Endothelial cell of umbilical vein (primary cell): ENCODE measurements around the gene NCMAP. TPM values are rescaled to one million over a fixed set of nuclear protein-coding genes. Genes with fewer than 3 reads are reported as not detected.

Experiments
- BruUV-seq: library from RNA; stranded (reverse); fragments of 400-500 nt; replicated peaks from 2 replicates; lab custom pipeline; 2021; lab: Mats Ljungman, UMichigan
- CTCF ChIA-PET: fragments of 300-600, 350-600 bp; sonication (Branson Sonifier 250); formaldehyde crosslinking; loops from one replicate; lab custom pipeline; 2021; ENCODE audit warnings: antibody characterized with exemption, inconsistent platforms; lab: Charles Lee
- POLR2A ChIA-PET: fragments of 300-600, 350-600 bp; sonication (Branson Sonifier 250); formaldehyde crosslinking; loops from one replicate; lab custom pipeline; 2021; ENCODE audit warnings: antibody characterized with exemption, inconsistent platforms; lab: Charles Lee
- DNase-seq: peaks from one replicate; pipeline ENCODE4 v3.0.0-alpha.2; 2011; ENCODE audit warnings: low read depth, low spot score
- FAIRE-seq: peaks from 2 replicates; lab custom pipeline; 2011; peaks lifted over from hg19 to GRCh38; lab: Jason Lieb, UNC
- H2AFZ ChIP-seq: 2 replicates; pipeline ENCODE4 v1.6.0; 2012; ENCODE audit warnings: low read depth, low read length, control low read depth, inconsistent platforms
- H3K27ac ChIP-seq: 2 replicates; pipeline ENCODE4 v1.5.1; 2011; ENCODE audit warnings: low read depth, mild to moderate bottlenecking, control low read depth, low read length, moderate library complexity; ENCODE audit not compliant: insufficient read depth
- H3K27me3 ChIP-seq, 2 experiments: 2 replicates each; pipeline versions ENCODE4 v1.6.0 to v1.6.1; 2011; ENCODE audit warnings: low read length in 2 of 2, mixed read lengths in 1 of 2; ENCODE audit not compliant: control insufficient read depth in 2 of 2, insufficient read depth in 2 of 2
- H3K36me3 ChIP-seq, 2 experiments: 2 replicates in 1 of 2; 3 replicates in 1 of 2; pipeline ENCODE4 v1.5.1; 2011; ENCODE audit warnings: low read length in 2 of 2, mild to moderate bottlenecking in 1 of 2, moderate library complexity in 1 of 2; ENCODE audit not compliant: control insufficient read depth in 2 of 2, insufficient read depth in 2 of 2; ENCODE audit errors: extremely low read depth in 1 of 2
- H3K4me1 ChIP-seq: 3 replicates; pipeline ENCODE4 v1.5.1; 2011; ENCODE audit warnings: mild to moderate bottlenecking, low read length; ENCODE audit not compliant: control insufficient read depth, insufficient read depth; ENCODE audit errors: extremely low read depth
- H3K4me2 ChIP-seq: 2 replicates; pipeline ENCODE4 v1.6.1; 2011; ENCODE audit warnings: low read length, control low read depth, mixed read lengths; ENCODE audit not compliant: insufficient read depth
- H3K4me3 ChIP-seq, 3 experiments: fragments of 200-600 bp in 1 of 3; sonication (generic), shearing (Covaris generic) in 1 of 3; replicated peaks in 1 of 3; 2 replicates each; pipeline ENCODE4 v1.5.1; 2011 to 2016; ENCODE audit warnings: control low read depth in 3 of 3, low read length in 3 of 3, mild to moderate bottlenecking in 2 of 3, inconsistent platforms in 1 of 3, low read depth in 1 of 3, moderate library complexity in 1 of 3; ENCODE audit not compliant: insufficient read depth in 1 of 3
- H3K79me2 ChIP-seq: 2 replicates; pipeline ENCODE4 v1.6.0; 2012; ENCODE audit warnings: low read length, inconsistent platforms; ENCODE audit not compliant: control insufficient read depth, insufficient read depth
- H3K9ac ChIP-seq: replicated peaks from 2 replicates; pipeline ENCODE3; 2011; ENCODE audit warnings: low read length, control low read depth; ENCODE audit not compliant: insufficient read depth; ENCODE audit errors: extremely low read depth
- H3K9me1 ChIP-seq: replicated peaks from 3 replicates; pipeline ENCODE4 v1.6.0; 2011; ENCODE audit warnings: mild to moderate bottlenecking, low read length; ENCODE audit not compliant: control insufficient read depth, insufficient read depth; ENCODE audit errors: extremely low read depth
- H3K9me3 ChIP-seq: replicated peaks from 2 replicates; pipeline ENCODE4 v1.5.1; 2012; ENCODE audit warnings: low read length, inconsistent platforms; ENCODE audit not compliant: control insufficient read depth, insufficient read depth
- H4K20me1 ChIP-seq: replicated peaks from 2 replicates; pipeline ENCODE3; 2011; ENCODE audit warnings: mild to moderate bottlenecking, low read length; ENCODE audit not compliant: control insufficient read depth, insufficient read depth; ENCODE audit errors: extremely low read depth
- EZH2 ChIP-seq: IDR thresholded peaks from 2 replicates; pipeline ENCODE4 v1.6.1; 2012; ENCODE audit warnings: borderline replicate concordance, low read depth, mild to moderate bottlenecking, moderate library complexity, low read length, inconsistent platforms; ENCODE audit not compliant: severe bottlenecking
- FOS ChIP-seq: IDR thresholded peaks from 2 replicates; pipeline ENCODE4 v1.6.1; 2011; ENCODE audit warnings: mild to moderate bottlenecking, low read length, moderate library complexity, borderline replicate concordance; ENCODE audit not compliant: insufficient read depth
- GATA2 ChIP-seq: IDR thresholded peaks from 2 replicates; pipeline ENCODE4 v1.7.0; 2011; ENCODE audit warnings: low read depth, mild to moderate bottlenecking, moderate library complexity, mixed read lengths, low read length; ENCODE audit not compliant: insufficient read length, insufficient read depth
- JUN ChIP-seq: IDR thresholded peaks from 2 replicates; pipeline ENCODE4 v1.6.1; 2011; ENCODE audit warnings: borderline replicate concordance, low read depth; ENCODE audit not compliant: insufficient read length, insufficient read depth
- MYC ChIP-seq: IDR thresholded peaks from one replicate; pipeline ENCODE4 v1.6.1; 2011; ENCODE audit warnings: mild to moderate bottlenecking, low read depth, low read length
- POLR2A ChIP-seq: IDR thresholded peaks from 2 replicates; pipeline ENCODE4 v1.6.1; 2012; ENCODE audit warnings: low read depth, mild to moderate bottlenecking, control low read depth, low read length
- POLR2AphosphoS5 ChIP-seq: IDR thresholded peaks from 2 replicates; pipeline ENCODE4 v1.6.1; 2012; ENCODE audit warnings: low read depth, mild to moderate bottlenecking, control low read depth, low read length, moderate library complexity; ENCODE audit not compliant: insufficient read depth
- dilution Hi-C: fragments of 300-500 bp; cut with MboI; formaldehyde crosslinking; loops from one replicate; pipeline ENCODE4 v1.15.0; 2019; ENCODE audit warnings: low sequenced_read_pairs; ENCODE audit not compliant: extremely low pct_ligation_motif_present
- intact Hi-C: fragments of 100-400 bp; cut with micrococcal nuclease; formaldehyde crosslinking; loops from one replicate; pipeline ENCODE4 v1.10.0; 2022
- polyA plus RNA-seq, 4 experiments: library from polyadenylated mRNA; depleted of rRNA in 3 of 4; stranded (reverse) in 3 of 4; unstranded in 1 of 4; fragments of >200 nt; gene quantifications; 2 replicates each; pipeline versions ENCODE4 v1.2.1 to v1.2.3, GENCODE V29; 2011 to 2012; ENCODE audit warnings: missing spikeins in 1 of 4
- total RNA-seq: library from RNA; stranded (reverse); gene quantifications from 2 replicates; pipeline ENCODE4 v1.2.3, GENCODE V29; 2021
- TF ChIP-seq, protein P1 (sequence below): IDR thresholded peaks from 2 replicates; pipeline ENCODE4 v1.6.1; 2011; ENCODE audit not compliant: insufficient read depth, insufficient read length
- TF ChIP-seq, protein P2 (sequence below), 2 donors: IDR thresholded peaks; 1 replicate in 1 of 2; 2 replicates in 1 of 2; pipeline ENCODE4 v1.5.1; 2011; ENCODE audit warnings: low read length in 2 of 2, mild to moderate bottlenecking in 2 of 2, moderate library complexity in 2 of 2, control low read depth in 1 of 2, inconsistent platforms in 1 of 2, low read depth in 1 of 2; ENCODE audit not compliant: insufficient read depth in 1 of 2; ENCODE audit errors: extremely low read depth in 1 of 2

NCMAP gene
- total and polyA plus RNA-seq, 2 donors (not counting 3 experiments of a cell fraction or from before 2014, with no cell fraction given) = not detected

GRCh38 chr1:24560361-24560760 lies 4.5 kb downstream of the NCMAP start:
- H3K9me3 ChIP-seq = no peaks in the 10 kb centered on the region
- H2AFZ ChIP-seq = no peak overlapping the region
- no peaks in the 10 kb centered on the region for H4K20me1 ChIP-seq
- TF ChIP-seq POLR2A (no peak), POLR2AphosphoS5 (no peak), MYC (no peak), EZH2 (no peak), FOS (no peak), GATA2 (no peak), JUN (no peak)
- TF ChIP-seq, protein P1, sequence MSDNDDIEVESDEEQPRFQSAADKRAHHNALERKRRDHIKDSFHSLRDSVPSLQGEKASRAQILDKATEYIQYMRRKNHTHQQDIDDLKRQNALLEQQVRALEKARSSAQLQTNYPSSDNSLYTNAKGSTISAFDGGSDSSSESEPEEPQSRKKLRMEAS = no peak
- intact Hi-C loops (no loop called here), dilution Hi-C loops (no loop called here)
- no peak for FAIRE-seq
- no TSS peak for BruUV-seq
- H3K4me1 ChIP-seq = no peaks in the 10 kb centered on the region
- H3K27ac ChIP-seq = no peak overlapping the region
- H3K27me3 ChIP-seq = peaks cover 28 to 31% of the 10 kb centered on the region in 2 experiments
- H3K4me2 ChIP-seq = no peak overlapping the region
- no peaks in the 10 kb centered on the region for H3K79me2 ChIP-seq
- no peak for DNase-seq
- no peak overlapping the region for H3K9ac ChIP-seq
- H3K36me3 ChIP-seq = no peaks in the 10 kb centered on the region
- H3K4me3 ChIP-seq = no peak overlapping the region
- H3K9me1 ChIP-seq = no peaks in the 10 kb centered on the region
- ChIA-PET CTCF (interaction anchor here (1.9 kb wide), 1 partner anchor 27 kb away, joined by 8 read pairs; no protein-coding TSS in a partner anchor), POLR2A (interaction anchor here (0.7 kb wide), 1 partner anchor 47 kb away, joined by 5 read pairs; no protein-coding TSS in a partner anchor)

DNA sequence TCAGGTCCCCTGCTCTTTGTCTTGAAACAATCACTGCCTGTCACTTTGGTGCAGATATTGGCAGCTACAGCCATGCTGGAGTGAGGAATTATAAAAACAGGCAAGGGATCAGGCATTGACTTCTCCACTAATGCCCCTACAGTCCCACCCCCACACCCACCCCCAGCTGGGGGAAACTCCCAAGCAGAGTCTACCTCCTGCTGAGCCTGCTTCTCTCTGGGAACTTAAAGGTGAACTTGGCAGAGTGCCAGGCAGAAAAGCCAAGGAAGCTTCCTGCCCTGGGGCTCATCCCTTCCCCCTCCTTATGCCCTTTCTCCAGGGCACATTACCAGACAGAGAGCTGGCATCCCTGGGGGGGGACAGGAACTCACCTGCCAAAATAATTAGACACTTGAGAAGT lies 6.7 kb downstream of the NCMAP start:
- H3K27me3 ChIP-seq = peaks cover 10 to 12% of the 10 kb centered on the region in 2 experiments
- no peak overlapping the region for H3K9ac ChIP-seq
- H2AFZ ChIP-seq = no peak overlapping the region
- no peak overlapping the region for H3K27ac ChIP-seq
- H3K36me3 ChIP-seq = no peaks in the 10 kb centered on the region
- BruUV-seq = no TSS peak
- FAIRE-seq = no peak
- no peaks in the 10 kb centered on the region for H3K9me3 ChIP-seq
- H4K20me1 ChIP-seq = no peaks in the 10 kb centered on the region
- no peak overlapping the region for H3K4me3 ChIP-seq
- H3K4me2 ChIP-seq = no peak overlapping the region
- no peak for DNase-seq
- no peaks in the 10 kb centered on the region for H3K9me1 ChIP-seq
- no peaks in the 10 kb centered on the region for H3K79me2 ChIP-seq
- TF ChIP-seq EZH2 (no peak), POLR2A (no peak), POLR2AphosphoS5 (no peak), FOS (no peak), GATA2 (no peak), MYC (no peak), JUN (no peak)
- TF ChIP-seq, protein P2, sequence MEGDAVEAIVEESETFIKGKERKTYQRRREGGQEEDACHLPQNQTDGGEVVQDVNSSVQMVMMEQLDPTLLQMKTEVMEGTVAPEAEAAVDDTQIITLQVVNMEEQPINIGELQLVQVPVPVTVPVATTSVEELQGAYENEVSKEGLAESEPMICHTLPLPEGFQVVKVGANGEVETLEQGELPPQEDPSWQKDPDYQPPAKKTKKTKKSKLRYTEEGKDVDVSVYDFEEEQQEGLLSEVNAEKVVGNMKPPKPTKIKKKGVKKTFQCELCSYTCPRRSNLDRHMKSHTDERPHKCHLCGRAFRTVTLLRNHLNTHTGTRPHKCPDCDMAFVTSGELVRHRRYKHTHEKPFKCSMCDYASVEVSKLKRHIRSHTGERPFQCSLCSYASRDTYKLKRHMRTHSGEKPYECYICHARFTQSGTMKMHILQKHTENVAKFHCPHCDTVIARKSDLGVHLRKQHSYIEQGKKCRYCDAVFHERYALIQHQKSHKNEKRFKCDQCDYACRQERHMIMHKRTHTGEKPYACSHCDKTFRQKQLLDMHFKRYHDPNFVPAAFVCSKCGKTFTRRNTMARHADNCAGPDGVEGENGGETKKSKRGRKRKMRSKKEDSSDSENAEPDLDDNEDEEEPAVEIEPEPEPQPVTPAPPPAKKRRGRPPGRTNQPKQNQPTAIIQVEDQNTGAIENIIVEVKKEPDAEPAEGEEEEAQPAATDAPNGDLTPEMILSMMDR (IDR thresholded peaks at IDR 0.05; ENCODE audit: extremely low read depth in 1 of 2, insufficient read depth in 1 of 2, low read depth in 1 of 2, low read length in 2 of 2) = no peak
- TF ChIP-seq, protein P1 = no peak
- no peaks in the 10 kb centered on the region for H3K4me1 ChIP-seq
- POLR2A ChIA-PET = no interaction called here
- CTCF ChIA-PET = interaction anchor here (1.0 kb wide), 1 partner anchor 25 kb away, joined by 3 read pairs; no protein-coding TSS in a partner anchor
- dilution Hi-C loops (no loop called here), intact Hi-C loops (no loop called here)
